Dedifferentiated amniotic fluid mesenchymal stem cell (primary cell): ENCODE measurements around the gene CDH4.

Experiments used
- DNase-seq: peaks from one replicate; pipeline ENCODE4 v3.0.0-alpha.2; 2016; ENCODE audit errors: extremely low spot score

Gene CDH4

GRCh38 chr20:61516346-61517208 lies 264.5 kb downstream of the CDH4 start:
- no peak for DNase-seq

GRCh38 chr20:61517419-61517818 lies 265.4 kb downstream of the CDH4 start:
- DNase-seq, result no peak

GRCh38 chr20:61518424-61518951 lies 266.4 kb downstream of the CDH4 start:
- DNase-seq, result no peak

GRCh38 chr20:61519488-61519887 lies 267.4 kb downstream of the CDH4 start:
- no peak for DNase-seq

GRCh38 chr20:61520076-61520892 lies 268.2 kb downstream of the CDH4 start:
- no peak for DNase-seq

GRCh38 chr20:61520893-61521460 lies 268.9 kb downstream of the CDH4 start:
- no peak for DNase-seq

- DNase-seq, result no peak
These were observed 269.8 kb downstream of the CDH4 start for GRCh38 chr20:61521687-61522420.

- no peak for DNase-seq
These were observed 270.5 kb downstream of the CDH4 start for GRCh38 chr20:61522498-61523090.

GRCh38 chr20:61523145-61523544 lies 271.1 kb downstream of the CDH4 start:
- DNase-seq, result no peak

- DNase-seq, result no peak
These were observed 273.0 kb downstream of the CDH4 start for GRCh38 chr20:61524951-61525666.

GRCh38 chr20:61525781-61526431 lies 273.8 kb downstream of the CDH4 start:
- no peak for DNase-seq

- DNase-seq, result no peak
These were observed 274.8 kb downstream of the CDH4 start for GRCh38 chr20:61526907-61527306.

GRCh38 chr20:61527626-61528025 lies 275.6 kb downstream of the CDH4 start:
- no peak for DNase-seq

GRCh38 chr20:61528591-61528990 lies 276.5 kb downstream of the CDH4 start:
- DNase-seq, result no peak

GRCh38 chr20:61529354-61529753 lies 277.3 kb downstream of the CDH4 start:
- no peak for DNase-seq

GRCh38 chr20:61531553-61532345 lies 279.7 kb downstream of the CDH4 start:
- no peak for DNase-seq

GRCh38 chr20:61532736-61533135 lies 280.7 kb downstream of the CDH4 start:
- DNase-seq, result no peak

- no peak for DNase-seq
These were observed 281.2 kb downstream of the CDH4 start for GRCh38 chr20:61533231-61533631.

GRCh38 chr20:61534346-61534745 lies 282.3 kb downstream of the CDH4 start:
- DNase-seq, result no peak
